ENCODE results near the gene TBX1. TPM values are rescaled to one million over a fixed set of nuclear protein-coding genes. Genes with fewer than 3 reads are reported as not detected.

The TBX1 gene
- under 1 TPM; 0.17 to 0.59 (median 0.25) TPM for polyA plus RNA-seq (ENCODE audit: insufficient read length in 4 of 4)

GRCh38 chr22:19760058-19760950, at the start of gene TBX1:
TBX1 (plus strand) TSS chr22:19760778; CDS start chr22:19760844, 66 bp downstream.
- DNase-seq (ENCODE audit: low read depth in 4 of 4, low spot score in 3 of 4), result no peak

GRCh38 chr22:19713245-19713644, 47.3 kb upstream of the TBX1 start:
- DNase-seq (ENCODE audit: low read depth in 4 of 4, low spot score in 3 of 4), result no peak

DNA sequence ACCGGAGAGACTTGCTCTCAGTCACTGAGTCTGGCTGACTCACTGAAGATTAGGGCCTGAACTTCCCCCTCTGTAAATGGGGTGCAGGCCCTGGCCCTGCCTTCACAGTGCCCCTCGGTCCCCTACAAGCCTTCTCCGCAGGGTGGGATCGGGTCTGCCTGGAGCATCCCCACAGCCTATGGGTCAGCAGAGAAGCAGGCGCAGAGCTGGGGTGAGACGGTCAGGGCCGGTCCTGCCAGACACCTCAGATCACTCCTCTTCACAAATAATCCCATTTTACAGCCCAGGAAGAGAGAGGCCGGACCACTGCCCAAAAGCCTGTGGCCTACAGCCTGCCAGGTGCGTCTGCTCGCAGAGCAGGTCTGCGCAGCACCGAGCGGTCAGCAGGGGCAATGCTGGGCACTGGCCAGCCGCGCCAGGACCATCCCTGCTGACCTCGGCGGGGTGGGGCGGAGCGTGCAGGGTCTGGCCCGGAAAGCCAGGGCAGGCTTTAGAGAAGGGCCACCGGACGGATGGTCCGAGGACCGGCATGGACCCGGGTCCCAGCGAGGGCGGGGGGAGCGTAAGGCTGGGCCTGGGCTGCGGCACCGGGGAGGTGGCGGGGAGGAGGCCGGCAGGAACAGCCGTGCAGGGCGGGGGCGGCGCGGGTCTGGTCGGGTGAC, 46.8 kb upstream of the TBX1 start:
- no peak for DNase-seq (ENCODE audit: low read depth in 4 of 4, low spot score in 3 of 4)

- no peak for DNase-seq (ENCODE audit: low read depth in 4 of 4, low spot score in 3 of 4)
Observed at GRCh38 chr22:19714312-19715187, 46.0 kb upstream of the TBX1 start, which contains the start of gene SEPTIN5. SEPTIN5 (plus strand) TSS chr22:19714503; CDS start chr22:19714589, 86 bp downstream.

DNA sequence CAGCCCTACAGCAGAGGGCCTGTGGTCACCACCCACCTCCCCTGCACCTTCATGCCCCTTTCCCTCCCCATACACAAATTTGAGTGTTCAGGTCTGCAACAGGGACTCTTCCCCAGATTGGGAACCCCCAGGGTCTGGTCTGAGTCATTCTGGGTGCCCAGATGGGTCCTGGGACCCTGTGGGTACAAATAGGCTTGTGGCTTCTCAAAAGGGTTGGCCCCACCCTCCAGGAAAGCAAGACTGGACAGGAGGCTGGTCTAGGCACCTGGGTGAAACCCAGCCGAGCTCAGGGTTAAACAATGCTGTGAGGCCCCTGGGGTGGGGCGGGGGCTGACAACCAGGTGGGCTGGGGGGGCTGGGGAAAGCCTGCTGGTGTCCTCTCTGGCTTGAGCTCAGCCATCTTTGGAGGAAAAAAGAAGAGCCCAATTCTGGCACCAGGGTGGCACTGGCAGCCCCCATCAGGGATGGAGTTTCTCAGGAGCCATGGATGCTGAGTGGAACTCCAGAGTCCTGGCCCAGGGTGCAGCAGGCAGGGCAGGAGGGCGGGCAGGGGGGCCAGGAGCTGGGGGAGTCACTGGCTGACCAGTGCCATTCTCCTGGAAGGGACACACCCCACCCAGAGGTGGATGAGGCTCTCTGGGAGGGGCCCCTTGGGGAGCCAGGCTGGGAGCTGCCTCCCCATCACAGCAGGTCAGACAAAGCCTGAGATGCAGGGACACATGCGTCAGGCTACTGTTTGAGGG, 45.2 kb upstream of the TBX1 start:
- no peak for DNase-seq (ENCODE audit: low read depth in 4 of 4, low spot score in 3 of 4)

GRCh38 chr22:19716041-19716828, 44.3 kb upstream of the TBX1 start:
- DNase-seq (ENCODE audit: low read depth in 4 of 4, low spot score in 3 of 4), result no peak

- DNase-seq (ENCODE audit: low read depth in 4 of 4, low spot score in 3 of 4), result no peak
Observed at GRCh38 chr22:19716829-19717105, 43.8 kb upstream of the TBX1 start.

DNA sequence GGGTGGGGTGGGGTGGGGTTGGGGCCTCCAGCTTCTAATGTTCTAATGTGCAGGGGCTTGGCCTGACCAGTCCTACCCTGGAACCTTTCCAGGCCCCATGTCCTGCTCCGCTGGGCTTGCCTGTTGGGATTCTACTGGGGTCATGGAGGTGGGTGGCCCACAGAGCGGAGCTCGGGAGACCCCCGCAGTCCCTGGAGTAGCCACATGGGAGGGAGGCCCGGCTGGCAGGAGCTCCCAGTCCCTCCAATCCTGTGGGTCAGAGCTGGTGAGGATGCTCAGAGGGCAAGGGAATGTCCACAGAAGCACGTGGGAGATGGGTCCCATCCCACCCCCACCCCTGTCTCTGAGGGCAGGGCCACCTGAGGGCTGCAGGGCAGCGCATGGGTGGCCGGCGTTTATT, 43.4 kb upstream of the TBX1 start:
- DNase-seq (ENCODE audit: low read depth in 4 of 4, low spot score in 3 of 4), result no peak

DNA sequence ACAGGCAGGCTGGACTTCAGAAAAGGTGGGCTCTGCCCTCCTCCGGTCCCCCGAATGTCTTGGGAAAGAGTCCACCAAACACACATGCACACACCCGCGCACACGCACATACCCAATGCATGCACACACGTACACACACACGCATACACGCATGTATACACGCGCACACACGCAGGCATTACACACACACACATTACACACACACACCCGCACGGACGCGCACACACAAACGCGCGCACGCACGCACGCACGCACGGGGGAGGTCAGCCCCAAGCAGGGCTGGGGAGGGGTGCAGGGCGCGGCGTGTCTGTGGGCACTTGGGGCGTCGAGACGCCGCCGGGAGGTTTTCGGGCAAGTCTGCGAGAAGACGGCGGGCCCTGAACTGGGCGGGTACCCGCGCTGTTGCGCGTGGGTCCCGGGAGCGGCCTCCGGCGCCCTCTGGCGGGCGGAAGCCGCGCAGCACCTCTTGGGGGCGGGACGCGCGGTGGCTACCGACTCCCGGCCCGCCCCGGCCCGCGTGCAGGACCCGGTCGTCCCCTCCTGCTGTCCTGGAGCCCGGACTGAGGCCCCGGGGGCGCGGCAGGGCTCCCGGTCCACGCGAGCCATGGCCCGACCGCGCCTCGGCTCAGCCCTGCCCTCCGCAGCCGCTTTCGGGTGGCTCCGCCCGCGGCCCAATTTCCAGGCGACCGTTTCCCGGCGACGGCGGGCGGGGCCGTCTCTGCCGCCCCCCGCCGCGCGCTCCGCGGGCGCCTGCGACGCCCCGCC, 42.7 kb upstream of the TBX1 start:
- DNase-seq (ENCODE audit: low read depth in 4 of 4, low spot score in 3 of 4), result peak in 1 of 4 donors; percentile 59

GRCh38 chr22:19718456-19719049, 42.0 kb upstream of the TBX1 start:
- DNase-seq (ENCODE audit: low read depth in 4 of 4, low spot score in 3 of 4), result no peak

DNA sequence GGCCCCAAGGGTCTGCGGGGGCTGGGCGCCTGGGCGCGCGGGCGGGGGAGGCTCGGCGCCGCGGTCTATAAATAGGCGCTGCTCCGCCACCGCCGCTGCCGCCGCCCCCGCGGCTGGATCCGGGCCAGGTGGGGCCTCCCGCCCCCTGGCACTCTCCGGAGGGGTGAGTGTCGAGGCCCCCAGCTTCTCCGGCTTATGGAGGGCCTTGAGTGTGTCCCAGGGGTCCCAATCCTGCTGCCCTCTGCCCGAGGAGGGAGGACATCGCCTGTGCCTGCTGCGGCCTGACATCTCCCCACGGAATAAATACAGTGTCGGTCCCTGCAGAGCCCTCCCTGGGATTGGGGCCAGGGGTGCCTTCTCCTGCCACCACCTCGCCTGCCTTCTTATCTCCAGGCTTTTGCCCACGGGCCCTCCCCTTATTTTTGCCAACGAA, 41.5 kb upstream of the TBX1 start:
- DNase-seq (ENCODE audit: low read depth in 4 of 4, low spot score in 3 of 4), result no peak

DNA sequence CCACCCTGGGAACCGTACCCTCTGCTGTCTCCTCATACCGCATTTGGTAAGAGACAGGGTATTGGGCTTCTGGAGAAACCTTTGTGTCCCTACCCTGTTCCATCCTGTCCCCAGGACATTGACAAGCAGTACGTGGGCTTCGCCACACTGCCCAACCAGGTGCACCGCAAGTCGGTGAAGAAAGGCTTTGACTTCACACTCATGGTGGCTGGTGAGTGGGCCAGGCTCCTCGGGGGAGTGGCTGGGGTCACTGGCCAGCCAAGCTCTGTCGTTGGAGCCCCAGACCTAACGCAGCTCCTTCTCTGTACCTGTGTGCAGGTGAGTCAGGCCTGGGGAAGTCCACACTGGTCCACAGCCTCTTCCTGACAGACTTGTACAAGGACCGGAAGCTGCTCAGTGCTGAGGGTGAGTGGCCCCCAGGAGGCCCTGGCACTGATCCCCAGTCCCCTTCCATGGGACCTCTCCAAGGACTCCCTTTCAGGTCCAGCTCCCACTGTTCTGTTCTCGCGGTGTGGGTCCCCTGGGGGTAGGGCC, 41.0 kb upstream of the TBX1 start:
- no peak for DNase-seq (ENCODE audit: low read depth in 4 of 4, low spot score in 3 of 4)

GRCh38 chr22:19720150-19720827, 40.3 kb upstream of the TBX1 start:
- DNase-seq (ENCODE audit: low read depth in 4 of 4, low spot score in 3 of 4), result no peak

DNA sequence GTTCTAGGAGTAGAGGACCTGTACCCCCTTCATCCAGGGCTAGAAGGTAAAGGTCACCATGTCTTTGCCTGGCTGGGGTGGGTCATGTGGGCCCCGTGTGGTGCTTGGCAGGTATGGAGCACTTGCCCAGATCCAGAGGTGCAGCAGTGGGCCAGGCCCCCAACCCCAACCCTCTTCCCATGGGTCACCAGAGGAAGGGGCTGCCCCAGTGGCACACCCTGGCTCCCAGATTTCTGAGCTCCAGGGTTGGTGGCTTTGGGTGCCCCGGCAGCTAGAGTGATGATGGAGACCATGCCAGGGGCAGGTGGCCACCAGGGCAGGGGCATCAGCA, 39.6 kb upstream of the TBX1 start:
- no peak for DNase-seq (ENCODE audit: low read depth in 4 of 4, low spot score in 3 of 4)

DNA sequence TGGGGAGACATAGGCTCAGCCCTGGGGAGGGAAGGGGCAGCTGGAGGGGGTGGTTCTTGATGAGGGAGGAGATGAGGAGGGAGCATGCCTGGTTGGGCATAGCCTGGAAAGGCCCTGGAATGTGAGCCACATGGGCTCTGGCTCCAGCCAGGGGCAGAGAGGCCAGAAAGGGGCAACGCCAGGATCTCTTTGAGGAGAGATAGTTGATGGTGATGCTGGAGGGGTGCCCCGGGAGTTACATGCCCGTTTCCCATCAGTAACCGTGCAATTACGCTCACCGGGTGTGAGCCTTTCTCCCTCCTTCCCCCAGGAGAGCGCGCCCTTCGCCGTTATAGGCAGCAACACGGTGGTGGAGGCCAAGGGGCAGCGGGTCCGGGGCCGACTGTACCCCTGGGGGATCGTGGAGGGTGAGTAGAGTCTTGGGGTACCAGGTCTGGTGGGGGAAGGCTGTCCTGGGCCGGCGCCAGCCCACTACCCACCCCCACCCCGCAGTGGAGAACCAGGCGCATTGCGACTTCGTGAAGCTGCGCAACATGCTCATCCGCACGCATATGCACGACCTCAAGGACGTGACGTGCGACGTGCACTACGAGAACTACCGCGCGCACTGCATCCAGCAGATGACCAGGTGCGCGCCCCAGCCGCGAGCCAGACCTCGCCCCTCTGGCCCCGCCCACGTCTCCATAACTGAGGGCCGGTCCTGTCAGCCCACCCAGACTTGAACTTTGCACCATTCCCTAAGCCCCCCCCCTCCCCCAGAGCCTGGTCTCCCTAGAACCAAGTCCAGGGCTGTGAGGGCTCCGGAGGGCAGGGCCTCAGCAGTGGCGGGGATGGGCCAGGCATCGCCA, 39.0 kb upstream of the TBX1 start:
- no peak for DNase-seq (ENCODE audit: low read depth in 4 of 4, low spot score in 3 of 4)

DNA sequence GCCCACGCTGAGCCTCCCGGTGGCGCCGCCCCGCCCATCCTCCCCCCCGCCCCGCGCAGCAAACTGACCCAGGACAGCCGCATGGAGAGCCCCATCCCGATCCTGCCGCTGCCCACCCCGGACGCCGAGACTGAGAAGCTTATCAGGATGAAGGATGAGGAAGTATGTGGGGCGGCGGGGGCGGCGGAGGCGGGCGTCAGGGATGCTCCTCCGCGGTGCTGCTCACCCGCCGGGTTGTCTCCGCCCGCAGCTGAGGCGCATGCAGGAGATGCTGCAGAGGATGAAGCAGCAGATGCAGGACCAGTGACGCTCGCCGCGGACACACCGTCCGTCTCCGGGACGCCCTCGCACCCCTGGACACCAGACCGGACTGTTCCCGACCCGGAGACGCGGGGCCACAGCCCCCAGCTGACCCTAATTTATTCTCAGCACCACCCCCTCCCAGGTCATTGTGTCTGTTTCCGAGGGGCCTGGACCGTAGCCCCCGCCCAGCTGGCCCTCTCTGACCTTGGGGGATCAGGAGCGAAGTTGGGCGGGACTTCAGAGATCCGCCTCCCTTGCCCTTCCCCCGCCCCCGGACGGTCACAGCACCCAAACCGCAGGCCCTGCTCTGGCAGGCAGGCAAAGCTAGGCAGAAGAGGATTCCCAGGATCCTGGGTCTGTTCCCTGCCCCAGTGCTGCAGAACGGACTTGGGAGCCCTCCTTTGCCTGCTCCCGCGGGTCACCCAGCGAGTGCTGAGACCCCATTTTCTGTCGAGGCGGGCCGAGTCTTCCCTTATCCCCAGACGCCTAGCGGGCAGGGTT, 38.2 kb upstream of the TBX1 start:
- DNase-seq (ENCODE audit: low read depth in 4 of 4, low spot score in 3 of 4), result no peak
